Measurements from ENCODE around the gene GABRP.

GRCh38 chr5:170773024-170773985, 10.2 kb upstream of the GABRP start:
- TF ChIP-seq GATA2 (IDR thresholded peaks at IDR 0.05; ENCODE audit: low read depth, low read length): no peak
- TF ChIP-seq GATA3 (IDR thresholded peaks at IDR 0.05; ENCODE audit: low read depth, low read length): no peak
